GM10266 (cell line): ENCODE results near the gene ZSCAN5B.
A peak's percentile ranks its signal among the peaks of the same experiment; 100 is the strongest.
"Not testable (repeated sequence)": the region's sequence is repeated elsewhere in the genome, so short reads cannot be mapped to it uniquely, and the experiment has no call there.

Source experiments
- DNase-seq: peaks from one replicate; pipeline ENCODE4 v3.0.0; 2012; ENCODE audit errors: extremely low spot score
- TF ChIP-seq, protein P1 (sequence below): IDR thresholded peaks from 2 replicates; pipeline ENCODE4 v1.5.1; 2012; ENCODE audit warnings: mild to moderate bottlenecking, low read depth; ENCODE audit not compliant: control insufficient read depth, insufficient read depth; ENCODE audit errors: missing control alignments

ZSCAN5B gene

DNA sequence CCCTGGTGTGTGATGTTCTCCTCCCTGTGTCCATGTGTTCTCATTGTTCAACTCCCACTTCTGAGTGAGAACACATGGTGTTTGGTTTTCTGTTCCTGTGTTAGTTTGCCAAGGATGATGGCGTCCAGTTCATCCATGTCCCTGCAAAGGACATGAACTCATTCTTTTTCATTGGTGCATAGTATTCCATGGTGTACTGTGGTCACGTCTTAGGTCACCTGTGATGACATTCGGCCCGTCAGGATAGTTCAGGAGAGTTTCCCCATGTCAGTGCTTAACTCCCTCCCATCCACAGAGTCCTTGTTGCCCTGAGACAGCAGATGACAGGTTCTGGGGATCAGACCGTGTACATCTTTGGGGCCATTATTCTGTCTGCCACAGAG is 47.9 kb downstream of the ZSCAN5B start:
- TF ChIP-seq, protein P1, sequence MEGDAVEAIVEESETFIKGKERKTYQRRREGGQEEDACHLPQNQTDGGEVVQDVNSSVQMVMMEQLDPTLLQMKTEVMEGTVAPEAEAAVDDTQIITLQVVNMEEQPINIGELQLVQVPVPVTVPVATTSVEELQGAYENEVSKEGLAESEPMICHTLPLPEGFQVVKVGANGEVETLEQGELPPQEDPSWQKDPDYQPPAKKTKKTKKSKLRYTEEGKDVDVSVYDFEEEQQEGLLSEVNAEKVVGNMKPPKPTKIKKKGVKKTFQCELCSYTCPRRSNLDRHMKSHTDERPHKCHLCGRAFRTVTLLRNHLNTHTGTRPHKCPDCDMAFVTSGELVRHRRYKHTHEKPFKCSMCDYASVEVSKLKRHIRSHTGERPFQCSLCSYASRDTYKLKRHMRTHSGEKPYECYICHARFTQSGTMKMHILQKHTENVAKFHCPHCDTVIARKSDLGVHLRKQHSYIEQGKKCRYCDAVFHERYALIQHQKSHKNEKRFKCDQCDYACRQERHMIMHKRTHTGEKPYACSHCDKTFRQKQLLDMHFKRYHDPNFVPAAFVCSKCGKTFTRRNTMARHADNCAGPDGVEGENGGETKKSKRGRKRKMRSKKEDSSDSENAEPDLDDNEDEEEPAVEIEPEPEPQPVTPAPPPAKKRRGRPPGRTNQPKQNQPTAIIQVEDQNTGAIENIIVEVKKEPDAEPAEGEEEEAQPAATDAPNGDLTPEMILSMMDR = no peak
- no peak for DNase-seq

DNA sequence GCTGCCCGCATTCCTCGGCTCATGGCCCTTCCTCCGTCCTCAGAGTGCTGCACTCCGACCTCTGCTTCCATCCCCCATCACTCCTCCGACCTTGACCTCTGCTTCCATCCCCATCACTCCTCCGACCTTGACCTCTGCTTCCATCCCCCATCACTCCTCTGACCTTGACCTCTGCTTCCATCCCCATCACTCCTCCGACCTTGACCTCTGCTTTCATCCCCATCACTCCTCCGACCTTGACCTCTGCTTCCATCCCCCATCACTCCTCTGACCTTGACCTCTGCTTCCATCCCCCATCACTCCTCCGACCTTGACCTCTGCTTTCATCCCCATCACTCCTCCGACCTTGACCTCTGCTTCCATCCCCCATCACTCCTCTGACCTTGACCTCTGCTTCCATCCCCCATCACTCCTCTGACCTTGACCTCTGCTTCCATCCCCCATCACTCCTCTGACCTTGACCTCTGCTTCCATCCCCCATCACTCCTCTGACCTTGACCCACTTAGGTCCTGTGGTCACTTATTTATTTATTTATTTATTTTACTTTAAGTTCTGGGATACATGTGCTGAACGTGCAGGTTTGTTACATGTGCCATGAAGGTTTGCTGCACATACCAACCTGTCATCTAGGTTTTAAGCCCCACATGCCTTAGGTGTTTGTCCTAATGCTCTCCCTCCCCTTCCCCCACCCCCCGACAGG is 48.5 kb downstream of the ZSCAN5B start:
- DNase-seq = not testable (repeated sequence)

DNA sequence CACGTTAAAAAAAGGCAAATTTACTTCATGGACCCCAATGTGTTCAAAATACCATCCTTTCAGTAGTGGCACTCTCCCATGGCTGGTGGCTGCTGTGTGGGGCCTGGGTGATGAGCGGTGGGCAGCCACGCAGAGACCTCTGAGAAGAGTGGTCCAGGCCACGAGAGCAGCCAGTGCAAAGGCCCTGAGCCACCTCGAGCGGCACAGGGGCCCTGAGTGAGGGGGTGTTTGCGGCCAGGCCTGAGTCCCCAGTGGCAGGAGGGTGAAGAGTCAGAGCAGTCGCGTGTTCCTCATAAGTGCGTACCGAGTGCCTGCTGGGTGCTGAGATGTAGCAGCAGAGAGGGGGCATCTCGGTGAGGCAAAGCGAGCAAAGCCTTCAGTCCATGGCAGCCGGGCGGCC is 49.5 kb downstream of the ZSCAN5B start:
- peak; percentile 23 for DNase-seq
- TF ChIP-seq, protein P1 = no peak

DNA sequence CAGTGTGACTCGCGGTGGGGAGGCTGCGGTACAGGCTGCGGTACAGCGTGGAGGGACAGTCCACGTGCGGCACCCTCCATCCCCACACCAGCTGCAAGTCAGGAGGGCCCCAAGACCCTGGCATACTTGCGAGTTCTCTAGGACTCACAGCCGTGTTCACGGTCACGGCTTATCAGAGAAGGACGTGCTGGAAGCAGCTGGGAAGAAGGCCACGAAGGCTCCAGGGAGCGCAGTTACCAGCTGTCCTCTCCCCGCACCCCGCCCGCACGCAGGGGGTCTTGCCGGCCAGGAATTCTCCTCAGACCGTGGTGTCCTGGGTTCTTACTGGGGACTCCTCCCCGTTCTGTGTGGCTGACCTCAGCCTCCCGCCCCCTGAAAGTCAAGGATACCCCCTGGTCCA is 50.3 kb downstream of the ZSCAN5B start:
- DNase-seq = peak; percentile 26

DNA sequence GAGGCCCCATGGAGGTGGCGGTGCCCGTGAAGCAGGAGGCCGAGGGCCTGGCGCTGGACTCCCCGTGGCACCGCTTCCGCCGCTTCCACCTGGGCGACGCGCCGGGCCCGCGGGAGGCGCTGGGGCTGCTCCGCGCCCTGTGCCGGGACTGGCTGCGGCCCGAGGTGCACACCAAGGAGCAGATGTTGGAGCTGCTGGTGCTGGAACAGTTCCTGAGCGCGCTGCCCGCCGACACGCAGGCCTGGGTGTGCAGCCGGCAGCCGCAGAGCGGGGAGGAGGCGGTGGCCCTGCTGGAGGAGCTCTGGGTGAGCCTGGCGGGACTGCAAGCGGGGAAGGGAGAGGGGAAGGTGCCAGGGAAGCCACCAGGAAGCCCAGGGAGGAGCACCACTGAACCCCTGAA is 50.7 kb downstream of the ZSCAN5B start:
- TF ChIP-seq, protein P1 = no peak

More for the DNA sequence above, 50.3 kb downstream of the ZSCAN5B start:
- TF ChIP-seq, protein P1 = no peak

DNA sequence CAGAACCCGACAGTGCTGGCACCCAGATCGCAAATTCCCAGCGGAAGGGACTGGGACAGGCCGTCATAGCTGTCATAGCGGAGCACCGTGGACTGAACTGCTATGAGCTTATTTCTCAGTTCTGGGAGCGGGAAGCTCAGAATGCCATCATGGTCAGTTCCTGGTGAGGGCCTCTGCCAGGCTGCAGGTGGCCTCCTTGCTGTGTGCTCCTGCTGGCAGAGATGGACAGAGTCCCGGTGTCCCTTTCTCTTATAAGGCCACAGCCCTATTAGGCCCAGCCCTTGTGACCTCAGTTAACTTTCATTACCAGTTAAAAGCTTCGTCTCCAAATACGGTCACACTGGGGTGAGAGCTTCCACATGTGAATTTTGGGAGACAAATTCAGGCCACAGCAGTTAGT is 51.9 kb downstream of the ZSCAN5B start:
- TF ChIP-seq, protein P1 = no peak

More for the DNA sequence above, 50.7 kb downstream of the ZSCAN5B start:
- DNase-seq = no peak

DNA sequence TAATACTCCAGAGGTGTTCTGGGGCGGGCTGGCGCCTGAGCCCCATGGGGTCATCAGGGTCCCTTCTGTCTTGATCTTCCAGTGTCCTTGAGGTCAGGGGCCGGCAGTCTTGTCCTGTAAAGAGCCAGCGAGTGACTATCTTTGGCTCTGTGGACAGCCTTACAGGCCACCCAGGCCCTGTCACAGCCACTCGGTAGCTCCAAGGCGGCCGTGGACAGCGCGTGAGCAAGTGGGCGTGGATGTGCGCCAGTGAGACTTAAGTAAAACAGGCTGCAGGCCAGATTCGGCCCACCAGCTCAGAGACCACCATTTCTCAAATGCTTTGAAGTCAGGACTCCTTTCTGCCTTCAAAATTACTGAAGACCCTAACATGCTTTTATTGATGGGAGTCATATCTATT is 52.8 kb downstream of the ZSCAN5B start:
- TF ChIP-seq, protein P1 = no peak
- DNase-seq = peak; percentile 19

More for the DNA sequence above, 51.9 kb downstream of the ZSCAN5B start:
- no peak for DNase-seq

DNA sequence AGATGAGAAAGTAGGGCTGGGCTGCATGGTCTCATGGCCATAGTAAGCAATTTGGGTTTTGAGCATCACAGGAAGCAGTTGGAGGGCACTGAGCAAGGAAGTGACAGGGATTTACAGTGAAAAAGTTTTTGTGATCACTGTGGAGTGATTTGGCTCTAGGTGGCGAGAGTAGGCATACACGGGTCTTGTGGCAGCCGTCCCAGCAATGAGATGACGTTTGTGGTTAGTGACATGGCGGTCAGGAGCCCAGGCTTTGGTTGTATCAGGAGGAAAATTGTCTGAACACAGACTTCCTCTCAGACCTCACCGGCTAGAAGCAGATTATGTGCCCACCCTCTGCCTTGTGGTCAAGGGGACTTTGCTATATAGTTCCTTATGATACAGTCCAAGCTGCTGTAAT is 53.2 kb downstream of the ZSCAN5B start:
- no peak for DNase-seq
- TF ChIP-seq, protein P1 = no peak
